T follicular helper cell (primary cell): ENCODE results near the gene CXorf49.
"Not testable (repeated sequence)": the region's sequence is repeated elsewhere in the genome, so short reads cannot be mapped to it uniquely, and the experiment has no call there.

Experiments
- DNase-seq: peaks from one replicate; pipeline ENCODE4 v3.0.0-alpha.2; 2020; ENCODE audit warnings: low read depth
- total RNA-seq, 2 experiments: gene quantifications; one replicate each; lab custom pipeline; 2026; lab: John Stamatoyannopoulos, UW

The CXorf49 gene
- total RNA-seq = 0 reads per million in 2 experiments

- not testable (repeated sequence) for DNase-seq
These were observed at the start of gene CXorf49 for GRCh38 chrX:71718185-71718584. CXorf49 (minus strand) TSS chrX:71718285; CDS start chrX:71718151, 134 bp downstream.

GRCh38 chrX:71767134-71767533 is 49.0 kb upstream of the CXorf49 start:
- not testable (repeated sequence) for DNase-seq

DNA sequence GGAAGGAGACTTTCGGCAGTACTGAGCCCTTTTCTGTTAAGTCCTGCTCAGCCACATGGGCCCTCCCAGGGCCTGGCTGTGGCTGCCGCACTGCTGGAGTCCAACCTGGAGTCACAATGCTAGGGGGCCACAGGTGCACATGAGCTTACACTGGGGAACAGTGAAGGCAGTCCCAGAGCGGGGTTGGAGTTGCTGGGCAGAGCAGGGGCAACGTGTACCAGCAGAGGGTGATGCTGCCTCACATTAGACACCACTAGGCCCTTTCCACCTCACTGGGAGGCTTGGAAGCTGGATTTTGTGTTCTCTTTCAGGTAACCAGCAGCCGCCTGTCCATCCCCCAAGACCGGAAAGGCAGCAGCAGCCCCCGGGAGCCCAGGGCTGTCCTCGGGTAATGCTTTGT is 47.5 kb upstream of the CXorf49 start:
- DNase-seq = not testable (repeated sequence)

- DNase-seq = not testable (repeated sequence)
These were observed 46.7 kb upstream of the CXorf49 start for GRCh38 chrX:71764832-71765231.

GRCh38 chrX:71763049-71763448 is 45.0 kb upstream of the CXorf49 start, which contains the start of gene CXorf49B:
CXorf49B (plus strand) TSS chrX:71763349; CDS start chrX:71763424, 75 bp downstream.
- DNase-seq = not testable (repeated sequence)

DNA sequence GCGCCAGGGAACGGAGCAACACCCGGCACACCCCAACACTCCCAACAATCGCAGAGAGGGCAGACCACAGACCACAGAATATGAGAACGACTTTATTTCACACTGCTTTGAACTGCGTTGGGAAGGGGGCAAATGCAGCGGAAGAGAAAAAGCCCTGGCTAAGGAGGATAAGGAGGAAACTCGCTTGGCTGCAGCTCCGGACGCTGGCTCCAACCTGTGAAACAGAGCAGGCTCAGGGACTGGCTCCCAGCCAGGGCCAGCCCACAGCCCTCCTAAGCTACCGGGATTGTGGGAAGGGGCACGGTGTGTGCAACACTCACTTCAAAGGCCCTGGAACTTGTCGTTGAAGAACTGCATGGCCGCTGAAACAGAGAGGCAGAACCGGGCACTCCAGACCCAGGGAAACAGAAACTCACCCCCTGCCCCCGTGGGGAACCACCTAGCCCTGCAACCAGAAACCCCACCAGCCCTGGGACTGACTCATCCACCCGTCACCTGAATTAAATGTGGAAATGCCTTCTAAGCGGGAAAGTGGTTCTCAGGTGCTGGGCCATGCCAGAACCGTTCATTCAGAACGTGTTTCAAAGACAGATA is 42.7 kb upstream of the CXorf49 start:
- not testable (repeated sequence) for DNase-seq

GRCh38 chrX:71720289-71720886 is 2.3 kb upstream of the CXorf49 start:
- not testable (repeated sequence) for DNase-seq

GRCh38 chrX:71719195-71719594 is 1.1 kb upstream of the CXorf49 start:
- not testable (repeated sequence) for DNase-seq

DNA sequence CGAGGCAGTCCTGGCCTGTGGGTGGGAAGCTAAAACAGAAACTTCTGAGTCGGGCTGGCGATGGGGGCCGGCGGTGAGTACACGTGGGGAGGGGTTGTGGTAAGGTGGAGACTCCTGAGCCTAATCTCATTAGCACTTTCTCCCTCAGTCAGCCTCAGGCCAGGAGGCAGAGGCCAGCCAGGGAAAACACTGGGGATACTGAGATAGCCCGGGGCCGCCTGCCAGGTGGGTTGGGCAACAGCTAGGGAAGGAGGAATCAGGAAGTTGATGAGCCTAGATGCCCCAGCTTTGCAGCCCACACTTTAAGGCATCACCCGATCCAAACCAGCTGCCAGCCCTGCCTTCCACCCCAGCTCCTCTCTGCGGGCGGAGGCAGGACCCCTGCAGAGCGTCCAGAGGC is 1.8 kb downstream of the CXorf49 start:
- DNase-seq = not testable (repeated sequence)

GRCh38 chrX:71715551-71715950 is 2.5 kb downstream of the CXorf49 start:
- not testable (repeated sequence) for DNase-seq

DNA sequence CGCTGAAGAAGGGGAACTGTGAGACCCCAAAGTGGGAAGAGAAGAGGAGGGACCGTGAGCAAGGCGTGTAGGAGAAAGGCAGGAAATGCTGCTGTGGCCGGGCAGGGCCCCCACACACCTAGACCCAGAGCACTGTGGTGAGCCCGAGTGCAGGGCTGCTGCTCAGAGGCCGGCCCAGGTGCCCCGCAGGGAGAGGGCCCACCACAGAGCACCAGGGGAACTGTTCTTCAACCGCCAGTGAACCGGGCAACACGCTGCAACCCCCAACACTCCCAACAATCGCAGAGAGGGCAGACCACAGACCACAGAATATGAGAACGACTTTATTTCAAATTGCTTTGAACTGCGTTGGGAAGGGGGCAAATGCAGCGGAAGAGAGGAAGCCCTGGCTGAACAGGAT is 4.0 kb downstream of the CXorf49 start:
- DNase-seq = not testable (repeated sequence)

GRCh38 chrX:71702853-71703252 is 15.2 kb downstream of the CXorf49 start:
- not testable (repeated sequence) for DNase-seq

DNA sequence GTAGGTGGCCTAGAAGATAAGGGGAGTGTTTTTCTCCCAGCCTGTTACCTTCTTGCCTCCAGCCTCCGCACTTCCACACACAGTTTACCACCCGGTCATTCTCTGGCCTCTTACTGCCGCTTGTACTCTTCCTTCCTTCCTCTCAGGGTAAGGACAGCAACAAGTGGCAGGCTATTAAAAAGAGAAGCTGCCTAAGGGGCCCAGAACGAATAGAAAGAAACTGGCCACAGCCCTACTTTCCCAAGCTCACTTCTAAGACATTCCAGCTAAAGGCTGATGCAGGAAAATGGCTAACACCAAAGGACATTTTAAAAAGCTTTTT is 19.1 kb downstream of the CXorf49 start:
- DNase-seq = not testable (repeated sequence)

- not testable (repeated sequence) for DNase-seq
These were observed 19.6 kb downstream of the CXorf49 start for GRCh38 chrX:71698299-71699022.

- DNase-seq = not testable (repeated sequence)
These were observed 20.4 kb downstream of the CXorf49 start for GRCh38 chrX:71697466-71698298.

GRCh38 chrX:71696641-71697465 is 21.2 kb downstream of the CXorf49 start:
- not testable (repeated sequence) for DNase-seq

GRCh38 chrX:71679575-71680207 is 38.4 kb downstream of the CXorf49 start:
- no peak for DNase-seq

DNA sequence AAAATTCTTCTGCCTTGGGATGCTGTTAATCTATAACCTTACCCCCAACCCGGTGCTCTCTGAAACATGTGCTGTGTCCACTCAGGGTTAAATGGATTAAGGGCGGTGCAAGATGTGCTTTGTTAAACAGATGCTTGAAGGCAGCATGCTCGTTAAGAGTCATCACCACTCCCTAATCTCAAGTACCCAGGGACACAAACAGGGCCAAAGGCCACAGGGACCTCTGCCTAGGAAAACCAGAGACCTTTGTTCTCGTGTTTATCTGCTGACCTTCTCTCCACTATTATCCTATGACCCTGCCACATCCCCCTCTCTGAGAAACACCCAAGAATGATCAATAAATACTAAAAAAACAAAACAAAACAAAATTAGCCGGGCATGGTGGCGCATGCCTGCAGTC is 40.9 kb downstream of the CXorf49 start:
- not testable (repeated sequence) for DNase-seq

DNA sequence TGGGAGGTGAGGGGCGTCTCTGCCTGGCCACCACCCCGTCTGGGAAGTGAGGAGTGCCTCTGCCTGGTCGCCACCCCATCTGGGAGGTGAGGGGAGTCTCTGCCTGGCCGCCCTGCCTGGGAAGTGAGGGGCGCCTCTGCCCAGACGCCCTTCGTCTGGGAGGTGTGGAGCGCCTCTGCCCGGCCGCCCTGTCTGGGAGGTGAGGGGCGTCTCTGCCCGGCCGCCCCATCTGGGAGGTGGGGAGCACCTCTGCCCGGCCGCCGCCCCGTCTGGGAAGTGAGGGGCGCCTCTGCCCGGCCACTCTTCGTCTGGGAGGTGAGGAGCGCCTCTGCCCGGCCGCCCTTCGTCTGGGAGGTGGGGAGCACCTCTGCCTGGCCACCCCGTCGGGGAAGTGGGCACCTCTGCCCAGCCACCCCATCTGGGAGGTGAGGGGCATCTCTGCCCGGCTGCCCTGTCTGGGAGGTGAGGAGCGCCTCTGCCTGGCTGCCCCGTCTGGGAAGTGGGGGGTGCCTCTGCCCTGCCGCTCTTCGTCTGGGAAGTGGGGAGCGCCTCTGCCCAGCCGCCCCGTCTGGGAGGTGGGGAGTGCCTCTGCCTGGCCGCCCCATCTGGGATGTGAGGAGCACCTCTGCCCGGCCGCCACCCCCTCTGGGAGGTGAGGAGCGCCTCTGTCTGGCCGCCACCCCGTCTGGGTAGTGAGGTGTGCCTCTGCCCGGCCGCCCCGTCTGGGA is 41.9 kb downstream of the CXorf49 start:
- DNase-seq = not testable (repeated sequence)

DNA sequence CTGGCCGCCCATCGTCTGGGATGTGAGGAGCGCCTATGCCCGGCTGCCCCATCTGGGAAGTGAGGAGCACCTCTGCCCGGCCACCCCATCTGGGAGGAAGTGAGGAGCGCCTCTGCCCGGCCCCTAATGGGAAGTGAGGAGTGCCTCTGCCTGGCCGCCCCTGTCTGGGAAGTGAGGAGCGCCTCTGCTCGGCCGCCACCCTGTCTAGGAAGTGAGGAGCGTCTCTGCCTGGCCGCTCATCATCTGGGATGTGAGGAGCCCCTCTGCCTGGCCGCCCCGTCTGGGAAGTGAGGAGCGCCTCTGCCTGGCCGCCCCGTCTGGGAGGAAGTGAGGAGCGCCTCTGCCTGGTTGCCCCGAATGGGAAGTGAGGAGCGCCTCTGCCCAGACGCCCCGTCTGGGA is 42.4 kb downstream of the CXorf49 start:
- not testable (repeated sequence) for DNase-seq
